Bronchial epithelial cell (primary cell): ENCODE data around the gene RPS19. TPM values are rescaled to one million over a fixed set of nuclear protein-coding genes. Genes with fewer than 3 reads are reported as not detected.

Source experiments
- DNase-seq: peaks from one replicate; pipeline ENCODE4 v3.0.0-alpha.2; 2010; ENCODE audit warnings: low read depth
- FAIRE-seq: peaks from 2 replicates; lab custom pipeline; 2011; peaks lifted over from hg19 to GRCh38; lab: Jason Lieb, UNC
- H3K27me3 ChIP-seq: 2 replicates; pipeline ENCODE4 v1.5.1; 2011; ENCODE audit warnings: low read length; ENCODE audit not compliant: control insufficient read depth, insufficient read depth
- H3K36me3 ChIP-seq: 2 replicates; pipeline ENCODE4 v1.5.1; 2011; ENCODE audit warnings: low read length; ENCODE audit not compliant: control insufficient read depth, insufficient read depth
- H3K4me3 ChIP-seq: 2 replicates; pipeline ENCODE4 v1.5.1; 2011; ENCODE audit warnings: mild to moderate bottlenecking, low read depth, low read length, control low read depth
- total RNA-seq: library from RNA; depleted of rRNA; stranded (reverse); fragments of >200 nt; gene quantifications from 2 replicates; pipeline ENCODE4 v1.2.1, GENCODE V29; 2014
- TF ChIP-seq, protein P1 (sequence below): IDR thresholded peaks from 2 replicates; pipeline ENCODE4 v1.5.1; 2011; ENCODE audit warnings: mild to moderate bottlenecking, moderate library complexity, low read length, control low read depth, inconsistent platforms; ENCODE audit not compliant: insufficient read depth, severe bottlenecking

The RPS19 gene
- total RNA-seq, 1 donor from 2014 or later = 2,277 TPM

DNA sequence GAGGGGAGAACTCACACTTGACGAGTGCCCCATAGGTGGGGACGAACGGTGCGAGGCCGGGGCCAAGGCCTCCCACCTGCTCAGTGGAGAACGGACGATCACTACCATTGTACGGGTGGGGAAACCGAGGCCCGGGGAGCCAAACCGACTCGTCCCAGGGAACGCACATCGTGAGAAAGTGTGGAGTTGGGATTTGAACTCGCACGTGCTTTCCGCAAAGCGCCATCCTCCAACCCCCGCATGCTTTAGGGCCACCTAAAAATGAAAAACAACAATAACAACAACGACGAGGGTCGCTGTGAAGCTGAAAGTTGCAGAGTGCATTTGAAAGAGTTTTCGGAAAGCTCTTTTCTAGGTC, 23.4 kb downstream of the RPS19 start:
- Histone ChIP-seq H3K27me3 (no peaks in the 10 kb centered on the region), H3K36me3 (peaks cover 1% of the 10 kb centered on the region), H3K4me3 (peak overlapping the region; percentile 59)
- TF ChIP-seq, protein P1, sequence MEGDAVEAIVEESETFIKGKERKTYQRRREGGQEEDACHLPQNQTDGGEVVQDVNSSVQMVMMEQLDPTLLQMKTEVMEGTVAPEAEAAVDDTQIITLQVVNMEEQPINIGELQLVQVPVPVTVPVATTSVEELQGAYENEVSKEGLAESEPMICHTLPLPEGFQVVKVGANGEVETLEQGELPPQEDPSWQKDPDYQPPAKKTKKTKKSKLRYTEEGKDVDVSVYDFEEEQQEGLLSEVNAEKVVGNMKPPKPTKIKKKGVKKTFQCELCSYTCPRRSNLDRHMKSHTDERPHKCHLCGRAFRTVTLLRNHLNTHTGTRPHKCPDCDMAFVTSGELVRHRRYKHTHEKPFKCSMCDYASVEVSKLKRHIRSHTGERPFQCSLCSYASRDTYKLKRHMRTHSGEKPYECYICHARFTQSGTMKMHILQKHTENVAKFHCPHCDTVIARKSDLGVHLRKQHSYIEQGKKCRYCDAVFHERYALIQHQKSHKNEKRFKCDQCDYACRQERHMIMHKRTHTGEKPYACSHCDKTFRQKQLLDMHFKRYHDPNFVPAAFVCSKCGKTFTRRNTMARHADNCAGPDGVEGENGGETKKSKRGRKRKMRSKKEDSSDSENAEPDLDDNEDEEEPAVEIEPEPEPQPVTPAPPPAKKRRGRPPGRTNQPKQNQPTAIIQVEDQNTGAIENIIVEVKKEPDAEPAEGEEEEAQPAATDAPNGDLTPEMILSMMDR = no peak
- FAIRE-seq (no peak), DNase-seq (no peak)

DNA sequence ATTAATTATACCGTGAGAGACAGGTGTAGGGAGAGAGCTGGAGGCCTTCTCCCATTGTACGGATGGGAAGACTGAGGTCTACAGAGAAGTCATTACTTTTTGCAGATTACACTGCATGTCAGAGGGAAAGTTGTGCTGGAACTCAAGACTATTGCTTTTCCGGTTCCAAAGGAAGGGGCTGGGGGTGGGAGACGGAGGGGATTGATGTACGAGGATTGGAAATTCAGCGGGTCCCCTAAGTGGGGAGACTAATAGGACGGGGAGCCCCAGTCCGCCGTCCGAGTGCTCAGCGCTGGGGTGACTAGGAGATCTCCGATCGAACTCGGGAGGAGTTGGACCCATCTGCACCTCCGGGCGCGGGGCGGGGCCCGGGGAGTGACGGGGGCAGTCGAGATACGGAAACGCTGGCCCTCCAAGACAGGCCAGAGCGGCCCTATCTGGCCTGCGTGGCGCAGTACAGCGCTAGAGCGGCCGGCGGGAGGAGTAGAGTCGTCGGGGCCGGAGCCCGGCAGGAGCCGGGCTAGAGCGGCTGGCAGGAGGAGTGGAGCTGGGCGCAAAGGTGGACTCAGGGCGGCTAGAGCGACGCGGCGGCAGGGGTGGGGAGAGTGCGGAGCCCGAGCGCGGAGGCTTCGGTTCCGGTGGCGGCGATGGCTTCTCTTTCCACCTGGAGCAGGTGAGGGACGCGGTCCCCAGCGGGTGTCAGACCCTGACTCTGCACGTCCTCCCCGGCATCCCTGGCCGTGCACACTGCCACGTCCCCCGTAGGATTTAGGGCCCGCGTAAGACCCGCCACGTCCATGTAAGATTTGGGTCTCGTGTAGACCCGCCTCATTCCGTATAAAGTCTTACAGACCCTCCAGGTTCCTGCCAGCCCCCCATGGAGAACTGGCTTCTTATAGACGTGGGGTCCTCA, 24.0 kb downstream of the RPS19 start:
- H3K36me3 ChIP-seq = peaks cover 4% of the 10 kb centered on the region
- TF ChIP-seq, protein P1 = no peak
- FAIRE-seq (no peak), DNase-seq (peak; percentile 86)
- no peaks in the 10 kb centered on the region for H3K27me3 ChIP-seq
- peak overlapping the region; percentile 59 for H3K4me3 ChIP-seq

DNA sequence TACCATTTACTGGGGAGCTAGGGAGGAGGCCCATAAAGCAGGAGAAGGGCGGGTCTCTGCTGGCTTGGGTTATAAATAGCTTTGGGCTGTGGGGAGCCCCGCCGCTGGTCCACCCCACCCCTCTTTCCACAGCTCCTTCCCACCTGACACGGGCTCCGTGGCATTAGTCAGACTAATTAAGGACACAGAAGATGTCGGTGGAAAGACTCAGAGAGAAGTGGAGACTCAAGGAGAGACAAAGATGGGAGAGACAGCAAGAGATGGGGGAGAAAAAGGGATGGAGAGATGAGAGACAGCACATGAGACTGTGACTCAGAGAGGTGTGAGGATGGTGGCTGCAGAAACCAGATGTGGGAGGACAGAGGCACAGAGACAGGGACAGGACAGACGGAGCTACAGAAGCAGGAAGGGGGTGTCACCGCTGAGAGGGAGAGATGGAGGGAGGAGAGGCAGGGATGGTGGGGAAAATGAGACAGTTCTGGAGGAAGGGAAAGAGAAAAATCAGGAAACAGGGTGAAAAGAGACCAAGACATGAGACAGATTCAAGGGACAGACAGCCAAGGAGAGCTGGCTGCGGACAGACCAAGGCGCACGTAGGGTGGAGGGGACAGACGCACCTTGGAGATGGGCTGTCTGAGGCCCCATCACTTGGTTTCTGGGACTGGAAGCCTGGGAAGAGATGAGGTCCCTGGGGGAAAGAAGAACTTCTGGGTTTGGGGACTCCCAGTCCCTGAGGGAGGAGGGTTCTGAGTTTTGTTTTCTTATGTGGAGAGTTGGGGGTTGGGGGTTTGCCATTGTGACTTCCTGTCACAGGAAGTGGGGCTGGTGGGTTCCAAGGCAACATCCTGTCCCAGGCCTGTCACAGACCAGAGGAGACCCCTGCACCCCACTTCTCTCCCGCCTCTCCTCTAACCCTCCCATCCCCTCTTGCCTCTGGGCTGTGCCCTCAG, 27.0 kb downstream of the RPS19 start:
- peak; percentile 52 for DNase-seq
- Histone ChIP-seq H3K36me3 (peaks cover 13% of the 10 kb centered on the region), H3K4me3 (no peak overlapping the region), H3K27me3 (no peaks in the 10 kb centered on the region)
- no peak for FAIRE-seq
- TF ChIP-seq, protein P1 = no peak

DNA sequence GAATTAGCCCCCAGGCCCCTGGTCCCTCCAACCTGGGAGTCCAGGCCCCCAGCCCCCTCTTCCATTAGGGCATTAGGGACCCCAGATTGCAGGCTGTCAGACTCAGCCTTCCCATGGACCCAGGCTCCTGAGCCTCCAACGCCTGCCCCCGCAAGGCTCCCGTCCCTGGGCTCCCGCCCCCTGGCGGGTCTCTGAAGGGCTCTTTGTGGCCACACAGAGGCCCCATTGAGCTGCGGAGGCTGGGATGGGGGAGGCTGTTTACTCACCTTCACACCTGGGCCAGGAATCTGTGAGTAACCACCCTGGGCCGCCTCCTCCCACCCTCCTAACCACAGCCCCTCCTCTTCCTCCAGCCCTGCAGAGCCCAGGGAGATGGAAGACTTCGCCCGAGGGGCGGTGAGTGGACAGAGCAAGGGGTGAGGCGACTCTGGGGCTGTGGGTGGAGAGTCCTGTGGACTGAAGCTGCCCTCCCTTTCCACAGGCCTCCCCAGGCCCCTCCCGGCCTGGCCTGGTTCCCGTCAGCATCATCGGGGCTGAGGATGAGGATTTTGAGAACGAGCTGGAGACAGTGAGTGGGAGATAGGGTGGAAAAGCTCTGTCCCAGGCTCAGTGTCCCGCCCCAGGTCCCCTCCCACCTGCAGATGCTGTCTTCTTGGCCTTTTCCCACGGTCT, 27.8 kb downstream of the RPS19 start:
- Histone ChIP-seq H3K4me3 (no peak overlapping the region), H3K27me3 (no peaks in the 10 kb centered on the region), H3K36me3 (peaks cover 18% of the 10 kb centered on the region)
- peak; percentile 96 for DNase-seq
- FAIRE-seq = no peak
- TF ChIP-seq, protein P1 = peak; percentile 80

DNA sequence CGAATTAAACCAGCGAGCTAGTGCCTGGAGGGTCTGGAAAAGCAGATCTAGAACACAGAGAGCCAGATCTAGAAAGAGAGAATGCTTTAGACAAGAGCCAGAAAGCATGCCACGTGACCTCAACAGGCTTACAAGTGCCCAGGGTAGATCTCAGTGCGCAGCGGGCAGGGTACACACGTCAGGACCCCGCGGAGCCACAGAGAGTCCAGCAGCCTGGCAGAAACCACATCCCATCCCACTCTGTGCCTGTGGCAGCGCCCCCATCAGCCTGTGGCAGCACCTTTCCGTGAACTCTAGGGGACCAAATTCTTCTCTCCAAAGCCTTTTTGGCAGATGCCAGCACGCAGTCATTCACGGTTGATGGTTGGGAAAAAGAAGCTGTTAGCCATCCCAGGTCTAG, 28.9 kb downstream of the RPS19 start:
- H3K27me3 ChIP-seq = no peaks in the 10 kb centered on the region
- TF ChIP-seq, protein P1 = no peak
- H3K4me3 ChIP-seq = no peak overlapping the region
- peaks cover 18% of the 10 kb centered on the region for H3K36me3 ChIP-seq
- FAIRE-seq (no peak), DNase-seq (no peak)
